H9 (cell line): ENCODE measurements around the gene SERINC3. TPM values are rescaled to one million over a fixed set of nuclear protein-coding genes. Genes with fewer than 3 reads are reported as not detected.

Experiments
- DNase-seq: peaks from one replicate; pipeline ENCODE4 v3.0.0-alpha.2; 2017
- H2AFZ ChIP-seq: one replicate; pipeline ENCODE4 v1.6.1; 2013; ENCODE audit warnings: mild to moderate bottlenecking, low read length, control low read depth, moderate library complexity
- H2AK5ac ChIP-seq: 2 replicates; pipeline ENCODE4 v1.6.1; 2013; ENCODE audit warnings: low read length, control low read depth, mixed read lengths; ENCODE audit not compliant: insufficient read length
- H2BK120ac ChIP-seq: one replicate; pipeline ENCODE4 v1.6.1; 2013; ENCODE audit warnings: low read depth, mild to moderate bottlenecking, low read length, control low read depth, inconsistent platforms; ENCODE audit not compliant: poor library complexity, severe bottlenecking
- H2BK12ac ChIP-seq: 2 replicates; pipeline ENCODE4 v1.6.1; 2013; ENCODE audit warnings: low read length, control low read depth, mixed read lengths, low read depth; ENCODE audit not compliant: insufficient read length
- H2BK15ac ChIP-seq: 2 replicates; pipeline ENCODE4 v1.6.1; 2013; ENCODE audit warnings: low read depth, low read length, control low read depth
- H2BK20ac ChIP-seq: one replicate; pipeline ENCODE4 v1.6.1; 2013; ENCODE audit warnings: low read depth, mild to moderate bottlenecking, low read length, control low read depth, inconsistent platforms; ENCODE audit not compliant: poor library complexity, severe bottlenecking
- H2BK5ac ChIP-seq: 2 replicates; pipeline ENCODE4 v1.6.1; 2013; ENCODE audit warnings: low read length, control low read depth, mixed read lengths; ENCODE audit not compliant: insufficient read length
- H3K14ac ChIP-seq: 2 replicates; pipeline ENCODE4 v1.6.1; 2013; ENCODE audit warnings: low read length, control low read depth; ENCODE audit not compliant: insufficient read depth
- H3K18ac ChIP-seq: 2 replicates; pipeline ENCODE4 v1.6.1; 2013; ENCODE audit warnings: low read depth, mild to moderate bottlenecking, mixed read lengths, low read length, control low read depth; ENCODE audit not compliant: insufficient read length
- H3K23ac ChIP-seq: 2 replicates; pipeline ENCODE4 v1.6.1; 2013; ENCODE audit warnings: low read length, control low read depth, mixed read lengths, low read depth; ENCODE audit not compliant: insufficient read length
- H3K23me2 ChIP-seq: 2 replicates; pipeline ENCODE4 v1.6.1; 2013; ENCODE audit warnings: low read depth, mild to moderate bottlenecking, mixed read lengths, low read length, control low read depth; ENCODE audit not compliant: insufficient read length, poor library complexity, severe bottlenecking
- H3K27ac ChIP-seq: 2 replicates; pipeline ENCODE4 v1.5.1; 2013; ENCODE audit warnings: low read length, control low read depth, mixed read lengths, low read depth; ENCODE audit not compliant: insufficient read length
- H3K27me3 ChIP-seq: 2 replicates; pipeline ENCODE4 v1.6.1; 2013; ENCODE audit warnings: low read length, control low read depth, inconsistent platforms; ENCODE audit not compliant: insufficient read depth
- H3K4ac ChIP-seq: 2 replicates; pipeline ENCODE4 v1.6.1; 2013; ENCODE audit warnings: low read depth, mild to moderate bottlenecking, control low read depth, inconsistent platforms, low read length, moderate library complexity
- H3K4me1 ChIP-seq: 2 replicates; pipeline ENCODE4 v1.6.1; 2013; ENCODE audit warnings: low read length, control low read depth, inconsistent platforms; ENCODE audit not compliant: insufficient read depth
- H3K4me2 ChIP-seq: 2 replicates; pipeline ENCODE4 v1.6.1; 2013; ENCODE audit warnings: low read length, control low read depth, mixed read lengths; ENCODE audit not compliant: insufficient read length, insufficient read depth
- H3K56ac ChIP-seq: 2 replicates; pipeline ENCODE4 v1.6.1; 2013; ENCODE audit warnings: low read depth, mild to moderate bottlenecking, mixed read lengths, low read length, control low read depth; ENCODE audit not compliant: insufficient read length
- H3K79me1 ChIP-seq: 2 replicates; pipeline ENCODE4 v1.6.1; 2013; ENCODE audit warnings: low read depth, mild to moderate bottlenecking, moderate library complexity, low read length, control low read depth, inconsistent platforms; ENCODE audit not compliant: insufficient read depth, poor library complexity, severe bottlenecking
- H3K79me2 ChIP-seq: 2 replicates; pipeline ENCODE4 v1.6.1; 2013; ENCODE audit warnings: low read length, control low read depth, inconsistent platforms; ENCODE audit not compliant: insufficient read depth
- H3K9ac ChIP-seq: 2 replicates; pipeline ENCODE4 v1.6.1; 2013; ENCODE audit warnings: low read length, control low read depth, mixed read lengths; ENCODE audit not compliant: insufficient read length; ENCODE audit errors: extremely low read depth
- H3K9me3 ChIP-seq: one replicate; pipeline ENCODE4 v1.6.1; 2013; ENCODE audit warnings: low read depth, low read length, inconsistent platforms; ENCODE audit not compliant: control insufficient read depth
- H3T11ph ChIP-seq: one replicate; pipeline ENCODE4 v1.6.1; 2013; ENCODE audit warnings: mild to moderate bottlenecking, low read length, control low read depth, inconsistent platforms
- H4K20me1 ChIP-seq: one replicate; pipeline ENCODE4 v1.6.1; 2013; ENCODE audit not compliant: control insufficient read depth, insufficient read length, insufficient read depth
- H4K5ac ChIP-seq: 2 replicates; pipeline ENCODE4 v1.6.1; 2013; ENCODE audit warnings: low read depth, mild to moderate bottlenecking, mixed read lengths, low read length, control low read depth; ENCODE audit not compliant: insufficient read length
- H4K8ac ChIP-seq: replicated peaks from 2 replicates; pipeline ENCODE4 v1.6.1; 2013; ENCODE audit warnings: low read length, control low read depth, mixed read lengths, low read depth; ENCODE audit not compliant: insufficient read length
- H4K91ac ChIP-seq: 2 replicates; pipeline ENCODE4 v1.6.1; 2013; ENCODE audit warnings: low read depth, mild to moderate bottlenecking, moderate library complexity, mixed read lengths, low read length, control low read depth; ENCODE audit not compliant: insufficient read length
- H3K27ac Mint-ChIP-seq, 3 experiments: 2 replicates in 2 of 3; 3 replicates in 1 of 3; pipeline ENCODE4 v1.8.0; 2020 to 2021; ENCODE audit warnings: mixed read lengths in 3 of 3, mild to moderate bottlenecking in 1 of 3, moderate library complexity in 1 of 3
- H3K27me3 Mint-ChIP-seq: 2 replicates; pipeline ENCODE4 v1.8.0; 2021; ENCODE audit warnings: low read depth, mild to moderate bottlenecking, moderate library complexity, mixed read lengths
- H3K36me3 Mint-ChIP-seq, 3 experiments: 2 replicates in 2 of 3; 3 replicates in 1 of 3; pipeline ENCODE4 v1.8.0; 2020 to 2021; ENCODE audit warnings: low read depth in 3 of 3, mixed read lengths in 3 of 3; ENCODE audit not compliant: insufficient read depth in 1 of 3
- H3K4me1 Mint-ChIP-seq, 2 experiments: 2 replicates each; pipeline ENCODE4 v1.8.0; 2020; ENCODE audit warnings: mixed read lengths in 2 of 2
- H3K4me3 Mint-ChIP-seq, 2 experiments: 2 replicates in 1 of 2; 3 replicates in 1 of 2; pipeline ENCODE4 v1.8.0; 2020 to 2021; ENCODE audit warnings: mild to moderate bottlenecking in 2 of 2, mixed read lengths in 2 of 2, moderate library complexity in 1 of 2
- H3K9me3 Mint-ChIP-seq, 2 experiments: 2 replicates in 1 of 2; 3 replicates in 1 of 2; pipeline ENCODE4 v1.8.0; 2020; ENCODE audit warnings: mild to moderate bottlenecking in 2 of 2, mixed read lengths in 2 of 2, moderate library complexity in 1 of 2
- WGBS: extraction: QIAGEN DNeasy Blood & Tissue Kit; methylation state at CpG from one replicate; pipeline ENCODE4 v1.1.7; 2013; ENCODE audit warnings: missing lambda C conversion rate, low lambda C conversion rate, mixed read lengths; ENCODE audit not compliant: insufficient read length; ENCODE audit errors: extremely low coverage; 5-methylcytosine and 5-hydroxymethylcytosine counted together
- total RNA-seq: library from RNA; stranded (reverse); gene quantifications from 2 replicates; pipeline ENCODE4 v1.2.1, GENCODE V29; 2021
- TF ChIP-seq, protein P1 (sequence below): fragments of 200-600 bp; sonication (generic); conservative IDR thresholded peaks from 3 replicates; pipeline ENCODE4 v1.8.0; 2021; ENCODE audit warnings: antibody characterized with exemption, mild to moderate bottlenecking

Gene SERINC3
- total RNA-seq, 1 experiment from 2014 or later: 41.5 TPM

DNA sequence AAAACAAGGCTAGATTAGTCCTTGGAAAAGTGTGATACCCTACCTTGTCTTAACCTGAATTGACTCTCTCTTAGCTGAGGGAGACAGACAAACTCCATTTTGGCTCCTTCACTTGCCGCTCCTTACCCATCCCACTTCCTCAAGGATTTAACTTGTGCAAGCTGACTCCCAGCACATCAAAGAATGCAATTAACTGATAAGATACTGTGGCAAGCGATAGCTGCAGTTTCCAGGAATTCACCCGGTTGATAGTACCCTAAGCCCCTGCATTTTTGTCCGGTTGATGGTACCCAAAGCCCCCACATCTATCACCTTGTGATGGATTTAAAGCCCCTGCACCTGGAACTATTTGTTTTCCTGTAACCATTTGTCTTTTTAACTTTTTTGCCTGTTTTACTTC is 1.9 kb upstream of the SERINC3 start:
- peaks cover 13% of the 10 kb centered on the region for H3K79me1 ChIP-seq
- H3K27me3 ChIP-seq: no peaks in the 10 kb centered on the region
- no peak overlapping the region for H3K18ac ChIP-seq
- H2BK20ac ChIP-seq: no peak overlapping the region
- no peak overlapping the region for H4K8ac ChIP-seq
- Mint-ChIP-seq H3K4me3 (no peak overlapping the region), H3K36me3 (no peaks in the 10 kb centered on the region; a peak in 2 of 7 replicates), H3K27ac (no peak overlapping the region), H3K27me3 (no peaks in the 10 kb centered on the region), H3K4me1 (peaks cover 25 to 43% of the 10 kb centered on the region in 2 experiments), H3K9me3 (0 out of 5 replicates have a peak, but pooled peaks cover 0 to 2% of the 10 kb centered on the region in 2 experiments)
- H3K23me2 ChIP-seq: peaks cover 3% of the 10 kb centered on the region
- H4K91ac ChIP-seq: no peak overlapping the region
- H3K9ac ChIP-seq: no peak overlapping the region
- no peak overlapping the region for H3K4me2 ChIP-seq
- no peak overlapping the region for H3K56ac ChIP-seq
- H2BK12ac ChIP-seq: no peak overlapping the region
- H3K27ac ChIP-seq: no peak overlapping the region
- H4K5ac ChIP-seq: no peak overlapping the region
- no peak overlapping the region for H3K4ac ChIP-seq
- no peak overlapping the region for H2BK15ac ChIP-seq
- no peaks in the 10 kb centered on the region for H4K20me1 ChIP-seq
- H3K79me2 ChIP-seq: peaks cover 12% of the 10 kb centered on the region; the same call in 1 of the 2 replicates
- peaks cover 8% of the 10 kb centered on the region; the same call in 1 of the 2 replicates for H3K4me1 ChIP-seq
- H2BK120ac ChIP-seq: no peak overlapping the region
- no peaks in the 10 kb centered on the region for H3K9me3 ChIP-seq
- no peak for DNase-seq
- no CpG with 5 or more reads among the region's 4 CpGs for WGBS
- H2BK5ac ChIP-seq: no peak overlapping the region
- H3K14ac ChIP-seq: no peak overlapping the region
- H2AFZ ChIP-seq: no peak overlapping the region
- H3K23ac ChIP-seq: no peak overlapping the region
- no peak overlapping the region for H3T11ph ChIP-seq
- TF ChIP-seq, protein P1, sequence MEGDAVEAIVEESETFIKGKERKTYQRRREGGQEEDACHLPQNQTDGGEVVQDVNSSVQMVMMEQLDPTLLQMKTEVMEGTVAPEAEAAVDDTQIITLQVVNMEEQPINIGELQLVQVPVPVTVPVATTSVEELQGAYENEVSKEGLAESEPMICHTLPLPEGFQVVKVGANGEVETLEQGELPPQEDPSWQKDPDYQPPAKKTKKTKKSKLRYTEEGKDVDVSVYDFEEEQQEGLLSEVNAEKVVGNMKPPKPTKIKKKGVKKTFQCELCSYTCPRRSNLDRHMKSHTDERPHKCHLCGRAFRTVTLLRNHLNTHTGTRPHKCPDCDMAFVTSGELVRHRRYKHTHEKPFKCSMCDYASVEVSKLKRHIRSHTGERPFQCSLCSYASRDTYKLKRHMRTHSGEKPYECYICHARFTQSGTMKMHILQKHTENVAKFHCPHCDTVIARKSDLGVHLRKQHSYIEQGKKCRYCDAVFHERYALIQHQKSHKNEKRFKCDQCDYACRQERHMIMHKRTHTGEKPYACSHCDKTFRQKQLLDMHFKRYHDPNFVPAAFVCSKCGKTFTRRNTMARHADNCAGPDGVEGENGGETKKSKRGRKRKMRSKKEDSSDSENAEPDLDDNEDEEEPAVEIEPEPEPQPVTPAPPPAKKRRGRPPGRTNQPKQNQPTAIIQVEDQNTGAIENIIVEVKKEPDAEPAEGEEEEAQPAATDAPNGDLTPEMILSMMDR: no peak
- H2AK5ac ChIP-seq: no peak overlapping the region
